Activated T-cell treated with anti-CD3 and anti-CD28 coated beads for 24 hours (primary cell): Measurements from ENCODE around the gene THSD7A.

ENCODE experiments used
- DNase-seq: peaks from one replicate; pipeline ENCODE4 v3.0.0-alpha.2; 2020; ENCODE audit warnings: low read depth

THSD7A gene

DNA sequence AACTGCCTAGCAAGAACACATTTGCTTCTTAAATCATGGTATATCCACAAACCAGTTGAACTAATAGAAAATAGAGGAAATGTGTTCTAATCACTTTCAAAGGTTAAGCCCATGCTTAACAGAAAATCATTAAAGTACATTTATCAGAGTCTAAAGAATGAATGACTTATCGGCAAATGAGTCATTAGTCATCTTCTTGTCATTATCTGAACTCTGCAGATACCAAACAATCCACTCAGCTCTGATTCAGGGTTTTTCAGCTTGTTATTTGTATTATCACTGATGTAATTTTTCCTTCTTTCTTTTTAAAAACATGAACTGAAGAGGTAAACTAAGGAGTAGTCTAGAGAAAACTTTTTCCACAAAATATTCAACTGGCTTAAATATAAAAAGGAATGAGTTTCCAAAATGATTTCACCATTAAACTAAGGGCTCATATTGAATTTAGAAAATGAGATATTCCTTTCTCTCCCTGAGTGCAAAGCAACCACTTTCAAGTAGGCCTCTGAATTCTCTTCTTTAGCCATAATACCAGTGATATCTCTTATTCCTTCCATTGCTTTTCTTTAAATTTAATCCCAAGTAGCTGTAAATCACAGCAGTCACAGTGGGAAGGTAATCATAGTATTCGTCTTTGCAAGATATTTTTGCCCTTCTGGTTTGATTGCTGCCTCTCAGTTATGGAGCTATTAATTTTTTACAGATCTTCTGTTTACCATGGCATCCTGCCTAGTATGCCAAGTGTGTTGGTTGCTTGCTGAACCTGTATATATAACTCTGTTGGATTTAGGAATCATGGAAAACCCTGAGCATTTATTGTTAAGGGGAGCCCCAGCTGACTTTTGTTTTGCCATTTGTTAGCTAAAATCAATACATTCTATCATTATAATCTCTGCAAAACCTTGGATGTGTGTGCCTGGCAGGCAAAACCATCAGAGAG, 125.1 kb downstream of the THSD7A start:
- no peak for DNase-seq

DNA sequence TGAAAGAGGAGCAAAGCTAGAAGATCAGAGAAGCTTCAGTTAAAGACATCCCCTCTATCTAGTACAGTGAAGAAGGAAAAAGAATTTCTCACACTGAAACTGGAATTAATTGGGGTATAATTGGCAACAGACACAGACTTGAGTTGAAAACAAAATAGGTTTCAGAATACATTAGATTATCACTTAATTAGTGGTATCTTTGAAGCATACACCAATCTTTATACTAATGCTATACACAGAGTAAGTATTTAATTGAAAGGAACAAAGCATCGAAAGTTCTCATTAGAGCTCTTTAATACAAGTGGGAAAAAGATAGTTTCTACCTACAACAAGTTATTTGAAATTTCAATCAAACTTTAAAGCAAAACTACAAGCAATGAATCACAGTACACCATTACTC, 128.2 kb downstream of the THSD7A start:
- no peak for DNase-seq

DNA sequence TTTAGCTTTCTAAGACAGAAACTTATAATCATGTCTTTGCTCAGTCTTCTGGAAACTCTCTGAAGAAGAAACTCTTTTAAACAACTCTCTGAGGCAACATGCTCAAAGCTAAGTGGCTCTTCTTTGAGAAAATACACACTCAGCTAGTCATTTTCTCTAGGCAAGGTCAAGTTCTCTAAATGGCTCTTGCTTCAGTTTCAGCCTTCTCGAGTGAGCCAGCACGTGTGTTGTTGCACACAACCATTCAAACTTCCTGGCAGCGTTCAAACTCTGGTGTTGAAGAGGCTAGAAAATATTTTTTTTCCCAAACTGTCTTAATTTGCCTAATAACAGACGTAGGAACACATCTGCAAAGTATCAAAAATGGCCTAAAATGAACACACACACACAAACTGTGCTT, 129.1 kb downstream of the THSD7A start:
- DNase-seq, result no peak

DNA sequence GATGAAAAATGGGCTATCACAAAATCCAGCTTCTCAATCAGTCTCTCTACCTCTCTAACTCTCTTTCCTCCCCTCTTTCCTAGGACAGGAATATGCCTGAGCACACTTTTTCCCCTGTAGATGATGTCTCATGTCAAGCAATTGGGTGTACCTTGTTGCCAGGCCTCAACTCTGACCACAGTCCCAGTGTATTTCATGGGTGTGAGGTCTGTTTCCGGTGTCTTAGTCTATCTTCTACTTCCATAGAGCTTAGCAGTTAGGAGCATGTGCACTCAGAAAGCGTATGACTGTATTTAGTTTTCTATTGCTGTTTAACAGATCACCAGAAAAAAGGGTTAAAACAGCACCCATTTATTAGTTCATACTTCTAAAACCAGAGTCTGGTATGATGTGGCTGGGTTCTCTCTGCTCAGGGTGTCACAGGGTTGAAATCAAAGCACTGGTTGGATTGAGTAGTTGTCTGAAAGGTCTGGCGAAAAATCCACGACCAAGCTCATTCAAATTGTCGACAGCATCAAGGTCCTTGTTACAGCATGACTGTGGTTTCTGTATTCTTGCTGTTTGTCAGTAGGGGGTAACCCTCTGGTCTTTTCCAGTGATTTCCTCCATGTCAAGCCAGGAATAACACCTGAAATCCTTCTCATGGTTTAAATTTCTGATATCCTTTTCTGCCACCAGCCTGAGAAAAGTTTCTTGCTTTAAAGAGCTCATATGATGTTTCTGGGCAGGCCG, 130.0 kb downstream of the THSD7A start:
- no peak for DNase-seq

DNA sequence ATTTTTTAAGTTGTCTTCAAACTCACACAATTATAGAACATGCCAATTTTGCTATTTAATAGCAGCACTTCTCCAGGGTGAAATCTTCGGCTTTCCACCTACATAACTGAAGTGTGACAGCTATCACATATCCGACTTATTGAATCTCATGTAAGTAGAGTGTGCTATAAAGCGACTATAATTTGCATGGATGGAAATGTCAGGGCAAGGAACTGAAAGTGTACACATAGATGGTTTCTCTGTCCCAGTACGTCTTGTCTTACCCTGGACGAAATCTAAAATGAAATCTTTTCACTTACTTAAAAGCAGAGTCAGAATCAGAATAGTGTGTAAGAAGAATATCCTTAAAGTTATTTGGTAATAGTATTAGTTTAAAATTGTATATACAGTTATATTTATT, 132.3 kb downstream of the THSD7A start:
- no peak for DNase-seq

DNA sequence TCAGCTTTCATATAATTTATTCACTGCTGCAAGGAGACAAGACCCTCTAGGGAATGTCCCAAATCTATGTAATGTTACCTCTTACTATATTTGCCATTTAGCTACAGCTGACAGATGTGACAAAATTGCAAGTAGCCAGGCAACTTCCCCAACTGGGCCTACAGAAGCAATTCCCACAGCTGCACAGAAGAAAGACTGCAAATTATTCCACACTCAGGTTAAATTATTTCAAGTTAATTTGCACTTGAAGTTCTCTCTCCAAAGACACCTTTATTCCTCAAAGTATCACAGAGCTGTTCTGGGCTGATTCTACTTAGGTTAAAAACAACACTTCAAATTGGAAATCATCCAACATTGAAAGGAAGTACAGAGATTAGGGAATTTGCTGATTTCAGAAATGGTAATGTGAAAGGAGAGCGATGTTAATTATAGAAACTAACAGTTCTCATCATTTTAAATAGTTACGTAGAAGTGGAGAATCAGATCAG, 133.6 kb downstream of the THSD7A start:
- DNase-seq, result no peak

DNA sequence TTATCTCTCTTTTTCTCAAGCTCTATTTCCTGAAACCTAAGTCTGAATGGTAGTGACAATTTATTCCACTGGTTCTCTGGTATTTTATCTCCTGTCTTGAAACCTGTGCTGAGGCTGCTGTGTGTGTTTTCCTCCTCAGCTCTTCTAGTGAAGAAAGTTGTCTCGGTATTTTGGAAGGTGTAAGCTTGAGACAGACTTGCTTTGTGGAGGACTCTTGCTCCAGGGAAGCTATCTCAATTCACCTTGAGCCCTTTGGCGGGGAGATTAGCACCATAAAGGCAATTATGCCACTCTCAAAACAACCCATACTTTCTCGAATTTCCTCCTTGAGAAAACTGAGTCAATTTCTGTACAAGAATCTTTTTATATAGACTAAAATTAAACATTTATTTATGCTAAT, 141.6 kb downstream of the THSD7A start:
- DNase-seq, result no peak

DNA sequence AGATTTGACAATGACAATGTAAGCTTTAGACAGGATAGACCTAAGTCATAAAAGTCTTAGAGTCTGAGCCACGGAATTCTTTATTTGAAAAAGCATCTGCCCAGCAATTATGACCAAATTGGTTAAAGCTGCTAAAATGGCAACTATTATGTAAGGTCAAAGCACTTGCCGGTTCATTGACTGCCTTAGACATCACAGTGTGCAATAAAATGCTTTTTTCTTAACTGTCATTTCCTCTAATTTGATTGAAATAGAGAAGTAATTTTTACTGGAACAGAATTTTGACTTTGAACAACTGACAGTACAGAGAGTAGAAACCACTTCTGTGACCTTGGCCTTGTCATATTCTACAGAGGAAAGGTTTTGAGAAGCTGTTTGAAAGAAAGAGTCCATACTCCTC, 142.9 kb downstream of the THSD7A start:
- no peak for DNase-seq

DNA sequence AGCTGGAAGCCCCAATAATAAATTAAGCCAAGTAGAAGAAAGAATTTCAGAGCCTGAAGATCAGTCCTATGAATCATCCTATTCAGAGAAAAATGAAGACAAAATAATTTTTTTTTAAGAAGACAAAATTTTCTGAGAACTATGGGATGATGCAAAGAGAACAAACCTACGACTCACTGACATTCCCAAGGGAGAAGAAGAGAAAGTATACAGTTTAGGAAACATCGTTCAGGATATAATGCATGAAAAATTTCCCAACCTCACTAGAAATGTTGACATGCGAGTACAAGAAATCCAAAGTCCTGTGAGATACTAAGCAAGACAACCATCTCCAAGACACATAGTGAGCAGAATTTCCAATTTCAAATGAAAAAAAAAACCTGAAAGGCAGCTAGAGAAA, 150.5 kb downstream of the THSD7A start:
- DNase-seq, result no peak

DNA sequence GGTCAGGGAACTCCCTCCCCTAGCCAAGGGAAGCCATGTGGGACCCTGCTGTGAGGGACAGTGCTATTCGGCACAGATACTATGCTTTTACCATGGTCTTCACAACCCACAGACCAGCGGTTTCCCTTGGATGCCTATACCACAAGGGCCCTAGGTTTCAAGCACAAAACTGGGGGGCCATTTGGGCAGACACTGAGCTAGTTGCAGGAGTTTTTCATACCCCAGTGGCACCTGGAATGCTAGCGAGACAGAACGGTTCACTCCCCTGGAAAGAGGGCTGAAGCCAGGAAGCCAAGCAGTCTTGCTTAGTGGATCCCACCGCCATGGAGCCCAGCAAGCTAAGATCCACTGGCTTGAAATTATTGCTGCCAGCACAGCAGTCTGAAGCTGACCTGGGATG, 156.8 kb downstream of the THSD7A start:
- no peak for DNase-seq

DNA sequence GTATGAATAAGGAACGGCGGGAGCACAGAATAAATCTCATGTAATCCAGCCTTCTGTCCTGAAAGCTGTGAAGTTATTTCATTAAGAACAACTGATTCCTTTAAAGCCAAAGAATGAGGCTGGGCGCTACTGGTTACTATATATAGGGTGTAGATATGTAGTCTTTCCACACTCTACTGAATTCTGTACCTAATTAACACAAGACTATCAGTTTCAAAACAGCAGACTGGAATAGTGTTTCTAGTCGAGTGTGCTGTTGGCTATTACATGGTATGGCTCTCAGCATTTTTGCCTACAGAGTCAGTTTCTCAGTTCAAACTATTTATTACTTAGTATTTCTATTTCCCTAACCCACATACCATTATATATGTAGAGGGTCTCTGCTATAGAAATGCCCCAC, 163.3 kb downstream of the THSD7A start:
- DNase-seq, result no peak

DNA sequence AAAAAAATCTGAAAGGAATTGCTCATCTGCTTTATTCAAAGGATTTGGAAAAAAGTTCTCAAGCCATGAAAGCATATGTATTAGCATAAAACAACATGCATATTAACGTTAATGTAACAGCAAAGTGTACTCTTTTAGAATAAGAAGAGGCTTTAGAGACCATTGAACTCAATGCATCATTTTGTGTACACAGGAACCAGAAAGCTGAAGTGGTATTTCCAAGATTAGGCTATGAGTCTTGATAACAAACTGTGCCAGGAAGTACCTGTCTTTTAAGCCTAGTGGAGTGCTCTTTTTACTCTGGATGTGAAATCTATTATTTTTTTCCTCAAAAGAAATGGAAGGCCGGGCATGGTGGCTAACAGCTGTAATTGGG, 164.2 kb downstream of the THSD7A start:
- DNase-seq, result no peak

DNA sequence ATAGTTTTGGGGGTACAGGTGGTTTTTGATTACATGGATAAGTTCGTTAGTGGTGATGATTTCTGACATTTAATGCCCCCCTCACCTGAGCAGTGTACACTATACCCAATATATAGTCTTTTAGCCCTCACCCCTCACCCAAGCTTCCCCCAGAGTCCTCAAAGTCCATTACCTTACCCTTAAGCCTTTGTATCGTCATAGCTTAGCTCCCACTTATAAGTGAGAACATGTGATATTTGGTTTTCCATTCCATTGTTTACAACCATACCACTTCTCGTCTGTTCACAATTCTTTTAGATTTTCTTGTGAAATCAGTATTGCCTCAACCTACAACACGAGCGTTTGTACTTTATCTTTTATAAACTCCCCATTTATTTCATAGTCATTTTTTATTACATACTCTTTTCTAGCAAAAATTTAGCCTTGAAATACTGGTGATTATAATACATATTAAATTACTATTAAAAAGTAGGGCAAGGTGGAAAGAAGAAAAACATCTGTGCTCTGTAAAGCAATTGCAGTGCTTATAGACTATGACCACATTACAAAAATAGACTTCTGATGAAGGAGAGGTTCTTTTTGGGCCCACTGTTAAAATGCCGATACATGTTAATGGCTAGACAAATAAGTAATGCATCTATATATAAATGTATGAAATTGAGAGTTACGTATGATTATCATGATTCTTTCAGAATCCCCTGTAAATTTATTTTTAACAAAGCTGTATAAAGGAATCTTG, 164.8 kb downstream of the THSD7A start:
- no peak for DNase-seq

DNA sequence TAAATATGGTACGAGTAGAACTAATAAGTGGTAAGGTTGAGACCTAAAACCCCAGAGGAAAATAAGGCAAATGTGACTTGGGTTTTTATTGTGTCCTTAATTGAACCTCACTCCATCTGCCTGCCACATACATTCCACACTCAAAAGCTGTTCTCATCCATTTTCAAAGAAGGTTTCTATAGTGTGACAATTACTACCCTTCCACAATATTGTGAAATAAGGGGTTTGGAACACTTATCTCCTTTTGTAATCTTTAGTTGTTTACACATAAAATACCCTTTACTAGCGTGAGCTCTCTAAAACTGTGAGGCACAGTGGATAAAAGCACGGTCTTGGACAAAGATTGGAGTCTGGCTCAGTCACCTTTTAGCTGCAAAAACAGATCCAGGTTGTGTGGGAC, 166.6 kb downstream of the THSD7A start:
- DNase-seq, result no peak

DNA sequence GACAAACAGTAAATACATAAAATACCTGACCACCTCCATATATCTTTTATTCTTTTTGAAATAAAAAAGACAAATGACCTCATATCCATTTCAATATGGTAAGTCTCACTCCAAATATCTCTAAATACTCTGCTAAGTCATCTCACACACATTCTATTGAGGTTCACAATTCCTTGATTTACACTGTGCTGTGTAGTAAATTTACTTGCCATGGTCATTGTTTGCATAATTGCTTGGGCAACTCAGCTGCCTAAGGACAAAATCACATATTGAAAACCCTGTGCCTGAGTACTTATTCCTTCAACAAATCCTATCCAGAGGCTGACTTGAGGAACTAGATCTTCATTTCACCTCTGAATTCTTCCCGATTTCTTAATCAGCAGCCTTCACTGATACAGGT, 176.4 kb downstream of the THSD7A start:
- DNase-seq, result no peak

DNA sequence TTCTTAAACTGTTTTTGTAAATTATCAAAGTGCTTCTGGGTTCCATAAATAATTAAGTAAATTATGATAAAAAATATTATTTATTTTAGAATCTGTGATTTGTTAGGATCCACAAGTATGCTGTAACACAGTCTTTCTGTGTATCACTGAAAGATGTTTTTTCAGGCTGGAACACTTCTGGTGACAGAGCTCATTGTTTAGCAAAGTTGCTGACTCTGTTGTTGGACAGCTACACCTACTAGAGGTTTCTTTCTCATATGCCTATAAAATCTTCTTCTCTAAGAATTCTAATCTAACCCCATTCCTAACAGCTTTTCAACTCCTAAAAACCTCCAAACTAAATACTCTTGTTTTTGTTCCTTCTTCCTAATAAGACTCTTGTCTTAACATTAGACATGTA, 176.8 kb downstream of the THSD7A start:
- no peak for DNase-seq

DNA sequence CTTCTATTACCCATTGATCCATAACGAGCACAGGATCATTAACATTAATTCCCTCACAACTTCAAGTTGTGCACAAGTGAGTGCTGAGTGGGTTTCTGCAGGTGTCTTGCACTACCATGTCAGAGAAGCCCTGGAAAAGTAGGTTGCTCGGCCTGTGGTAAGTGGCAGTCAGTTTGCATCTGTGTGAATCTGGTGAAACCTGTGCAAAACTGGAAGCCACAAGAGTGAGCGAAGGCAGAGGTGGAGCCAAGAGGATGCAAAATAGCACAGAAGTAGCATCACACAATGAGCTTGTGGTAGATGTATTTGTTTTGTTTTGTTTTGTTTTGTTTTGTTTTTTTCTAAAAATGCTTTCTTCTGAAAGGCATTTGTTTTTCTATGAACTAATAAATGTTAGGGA, 181.5 kb downstream of the THSD7A start:
- no peak for DNase-seq

DNA sequence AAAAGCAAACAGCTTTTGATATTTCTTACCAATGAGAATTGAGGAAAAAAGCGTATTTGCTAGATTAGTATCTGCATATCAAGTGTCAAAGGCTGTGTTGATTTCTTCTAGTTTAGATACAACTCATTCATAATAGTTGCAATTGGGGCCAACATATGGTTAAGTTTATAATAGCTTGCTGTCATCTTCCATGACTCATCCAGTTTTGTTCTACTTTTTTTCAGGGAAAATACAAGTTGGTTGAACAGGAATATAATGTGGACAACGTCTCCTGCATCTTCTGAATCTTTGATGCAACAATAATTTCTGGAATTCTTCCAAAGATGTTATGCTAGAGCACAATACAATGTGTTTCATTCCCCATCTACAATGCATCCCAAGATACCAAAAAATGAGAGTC, 182.0 kb downstream of the THSD7A start:
- DNase-seq, result no peak

DNA sequence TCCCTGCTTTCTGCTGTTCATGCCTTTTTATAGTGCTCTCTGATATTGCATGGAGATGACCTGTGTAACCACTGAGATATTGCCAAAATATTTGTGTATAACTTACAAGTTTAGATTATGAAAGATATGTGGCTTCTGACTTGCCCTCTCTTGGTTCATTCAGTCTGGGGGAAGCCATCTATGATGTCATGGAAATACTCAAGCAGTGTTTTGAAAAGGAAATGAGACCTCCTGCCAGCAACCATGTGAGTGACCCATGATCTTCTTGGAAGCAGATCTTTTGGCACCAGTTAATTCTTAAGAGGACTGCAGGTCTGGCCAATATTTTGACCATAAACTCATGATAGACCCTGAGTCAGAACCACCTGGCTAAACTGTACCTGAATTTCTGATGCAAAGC, 183.0 kb downstream of the THSD7A start:
- DNase-seq, result no peak

DNA sequence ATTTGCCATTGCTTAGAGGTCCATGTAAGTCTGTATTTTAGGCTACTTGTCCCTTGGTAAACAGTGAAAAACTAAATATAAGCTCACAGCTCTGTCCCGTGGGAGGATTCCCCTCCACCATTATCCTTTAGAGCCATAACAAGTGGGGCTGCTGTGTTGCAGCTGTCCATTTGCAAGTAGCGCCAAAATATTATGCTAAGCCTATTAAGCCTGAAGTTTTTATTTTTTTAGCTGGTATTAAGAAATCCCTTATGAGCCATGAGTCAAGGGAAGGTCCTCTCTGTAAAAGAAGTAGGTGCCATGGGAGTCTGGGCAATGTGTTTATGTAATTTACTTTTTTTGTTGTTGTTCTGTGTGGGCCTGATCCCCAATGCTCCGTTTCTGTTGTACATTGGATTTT, 183.9 kb downstream of the THSD7A start:
- no peak for DNase-seq

DNA sequence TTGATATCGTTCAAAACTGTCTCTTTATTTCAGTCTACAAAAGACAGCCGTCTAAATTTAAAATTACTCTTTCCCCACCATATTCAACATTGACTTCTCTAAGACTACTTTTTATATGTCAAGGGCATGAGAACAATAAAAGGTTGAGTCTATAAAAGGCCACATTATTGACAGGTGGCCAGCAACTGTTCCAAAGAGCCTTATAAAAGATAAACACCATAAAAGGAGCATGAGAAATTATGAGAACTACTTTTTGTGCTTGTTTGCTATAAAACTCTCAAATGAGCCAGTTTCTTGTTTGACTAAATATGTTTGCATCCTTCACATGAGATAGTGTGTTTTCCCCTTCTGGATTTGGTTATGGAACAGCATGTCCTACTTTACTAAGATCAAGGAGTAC, 189.2 kb downstream of the THSD7A start:
- DNase-seq, result no peak

DNA sequence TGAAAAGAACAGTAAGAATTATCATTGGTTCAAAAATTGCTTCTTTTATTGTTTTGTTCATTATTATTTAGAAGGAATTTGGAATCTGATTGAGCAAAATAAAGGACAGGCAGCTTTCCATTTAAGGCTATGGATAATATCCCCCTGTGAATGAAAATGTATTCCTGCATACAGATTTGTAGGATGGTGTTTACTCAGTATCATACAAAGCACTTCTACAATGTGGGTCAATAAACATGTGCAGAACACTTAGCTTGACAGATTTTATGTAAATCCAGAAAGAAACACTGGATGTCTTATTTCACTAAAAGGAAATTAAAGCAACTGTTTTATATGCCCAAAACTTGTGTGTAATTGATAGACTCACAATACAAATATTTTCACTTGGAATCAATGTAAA, 189.7 kb downstream of the THSD7A start:
- no peak for DNase-seq
